Cardiac fibroblast (primary cell): Measurements from ENCODE around the gene PARP8.

Source experiments
- DNase-seq, 2 donors: peaks; one replicate each; pipeline versions ENCODE4 v3.0.0 to v3.0.0-alpha.2; 2010; ENCODE audit warnings: low read depth in 2 of 2
- H3K4me3 ChIP-seq, 2 donors: replicated peaks in 1 of 2; 1 replicate in 1 of 2; 2 replicates in 1 of 2; pipeline ENCODE4 v1.5.1; 2011; ENCODE audit warnings: low read depth in 2 of 2, low read length in 2 of 2, mild to moderate bottlenecking in 2 of 2, moderate library complexity in 1 of 2
- TF ChIP-seq, protein P1 (sequence below): IDR thresholded peaks from one replicate; pipeline ENCODE4 v1.5.1; 2011; ENCODE audit warnings: low read depth, mild to moderate bottlenecking, low read length, inconsistent platforms

PARP8 gene

DNA sequence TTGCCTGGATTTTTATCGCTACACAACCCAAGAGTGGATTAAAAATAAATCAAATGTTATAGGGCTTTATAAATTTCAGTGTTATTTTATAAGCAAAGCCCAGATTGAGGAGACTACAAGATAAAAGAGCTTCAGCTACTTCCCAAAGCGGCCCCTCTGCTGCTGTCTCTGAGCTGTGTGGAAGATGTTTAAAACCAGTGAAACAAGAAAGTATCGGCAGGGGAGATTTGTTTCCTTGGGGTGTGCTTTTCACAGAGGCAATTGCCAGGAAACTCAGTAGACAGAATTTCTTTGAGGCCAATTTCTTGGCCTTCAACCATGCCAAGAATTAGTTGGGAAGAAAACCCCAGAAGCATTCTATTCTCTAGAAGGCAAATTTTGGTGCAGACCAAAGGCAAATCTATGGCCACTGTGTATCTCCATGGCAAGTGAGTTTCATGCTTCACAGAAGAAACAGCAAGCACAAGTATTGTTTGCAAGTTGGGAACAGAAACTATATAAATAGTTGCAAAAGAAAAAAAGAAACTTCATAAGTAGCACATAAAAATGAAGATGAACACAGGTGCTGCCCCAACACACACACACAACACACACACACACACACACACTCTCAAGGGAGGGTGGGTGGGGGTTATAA, 197.2 kb downstream of the PARP8 start:
- no peak for DNase-seq
- no peak overlapping the region for H3K4me3 ChIP-seq
- TF ChIP-seq, protein P1, sequence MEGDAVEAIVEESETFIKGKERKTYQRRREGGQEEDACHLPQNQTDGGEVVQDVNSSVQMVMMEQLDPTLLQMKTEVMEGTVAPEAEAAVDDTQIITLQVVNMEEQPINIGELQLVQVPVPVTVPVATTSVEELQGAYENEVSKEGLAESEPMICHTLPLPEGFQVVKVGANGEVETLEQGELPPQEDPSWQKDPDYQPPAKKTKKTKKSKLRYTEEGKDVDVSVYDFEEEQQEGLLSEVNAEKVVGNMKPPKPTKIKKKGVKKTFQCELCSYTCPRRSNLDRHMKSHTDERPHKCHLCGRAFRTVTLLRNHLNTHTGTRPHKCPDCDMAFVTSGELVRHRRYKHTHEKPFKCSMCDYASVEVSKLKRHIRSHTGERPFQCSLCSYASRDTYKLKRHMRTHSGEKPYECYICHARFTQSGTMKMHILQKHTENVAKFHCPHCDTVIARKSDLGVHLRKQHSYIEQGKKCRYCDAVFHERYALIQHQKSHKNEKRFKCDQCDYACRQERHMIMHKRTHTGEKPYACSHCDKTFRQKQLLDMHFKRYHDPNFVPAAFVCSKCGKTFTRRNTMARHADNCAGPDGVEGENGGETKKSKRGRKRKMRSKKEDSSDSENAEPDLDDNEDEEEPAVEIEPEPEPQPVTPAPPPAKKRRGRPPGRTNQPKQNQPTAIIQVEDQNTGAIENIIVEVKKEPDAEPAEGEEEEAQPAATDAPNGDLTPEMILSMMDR, result no peak

DNA sequence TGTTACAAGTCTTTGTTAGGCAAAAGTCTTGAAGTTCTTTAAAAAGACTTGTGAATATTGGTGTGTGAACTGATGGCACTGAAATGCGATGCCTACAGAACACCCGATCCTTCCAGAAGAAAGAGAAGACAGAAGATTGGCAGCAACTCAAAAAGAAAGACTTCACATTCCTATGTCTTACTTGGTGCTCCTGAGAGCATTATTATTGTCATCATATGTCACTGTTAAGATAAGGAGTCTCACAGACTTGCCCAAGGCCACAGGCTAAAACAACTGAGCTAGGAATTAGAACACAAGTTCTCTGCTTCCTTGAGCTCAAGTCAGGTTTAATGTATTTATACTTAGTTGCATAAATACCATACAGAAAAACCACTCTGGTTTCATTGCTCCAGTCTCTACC, 198.0 kb downstream of the PARP8 start:
- DNase-seq, result no peak
- TF ChIP-seq, protein P1, result no peak
- H3K4me3 ChIP-seq, result no peak overlapping the region

DNA sequence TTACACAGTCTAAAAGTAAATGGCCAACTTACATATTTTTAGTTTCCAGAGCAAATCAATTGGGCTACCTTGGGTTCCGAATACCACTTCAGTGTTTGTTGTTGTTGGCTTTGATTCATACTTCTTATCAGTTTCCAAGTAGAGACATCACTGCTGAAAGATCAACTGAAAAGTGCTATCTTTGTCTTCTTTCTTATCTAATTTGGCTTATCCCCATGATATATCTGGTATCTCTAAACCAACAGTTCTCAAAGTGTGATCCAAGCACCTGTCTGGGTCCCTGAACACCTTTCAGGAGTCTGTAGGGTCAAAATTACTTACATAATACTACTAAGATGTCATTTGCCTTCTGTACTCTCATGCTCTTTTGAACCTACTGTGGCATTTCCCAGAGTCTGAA, 200.0 kb downstream of the PARP8 start:
- DNase-seq, result no peak
- no peak overlapping the region for H3K4me3 ChIP-seq
- TF ChIP-seq, protein P1, result no peak

DNA sequence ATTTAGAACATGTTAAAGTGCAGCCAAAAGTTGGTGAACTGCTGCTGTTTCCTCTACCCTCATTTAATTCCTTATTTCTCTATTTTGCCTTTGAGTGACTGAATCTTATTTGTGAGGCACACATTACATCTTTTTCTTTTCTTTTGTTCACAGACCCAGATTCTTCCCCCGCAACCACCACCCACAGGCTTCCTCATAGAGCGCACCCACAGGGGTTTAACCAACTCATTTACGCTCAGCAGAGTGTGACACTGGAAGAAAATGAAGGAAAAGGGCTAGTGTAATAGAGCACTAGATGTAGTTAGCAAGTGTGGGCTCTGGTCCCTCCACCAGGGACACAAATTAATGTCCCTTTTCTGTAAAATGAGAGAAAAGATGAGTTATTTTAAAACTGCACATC, 200.7 kb downstream of the PARP8 start:
- H3K4me3 ChIP-seq, result no peak overlapping the region
- DNase-seq, result no peak
- TF ChIP-seq, protein P1, result no peak

DNA sequence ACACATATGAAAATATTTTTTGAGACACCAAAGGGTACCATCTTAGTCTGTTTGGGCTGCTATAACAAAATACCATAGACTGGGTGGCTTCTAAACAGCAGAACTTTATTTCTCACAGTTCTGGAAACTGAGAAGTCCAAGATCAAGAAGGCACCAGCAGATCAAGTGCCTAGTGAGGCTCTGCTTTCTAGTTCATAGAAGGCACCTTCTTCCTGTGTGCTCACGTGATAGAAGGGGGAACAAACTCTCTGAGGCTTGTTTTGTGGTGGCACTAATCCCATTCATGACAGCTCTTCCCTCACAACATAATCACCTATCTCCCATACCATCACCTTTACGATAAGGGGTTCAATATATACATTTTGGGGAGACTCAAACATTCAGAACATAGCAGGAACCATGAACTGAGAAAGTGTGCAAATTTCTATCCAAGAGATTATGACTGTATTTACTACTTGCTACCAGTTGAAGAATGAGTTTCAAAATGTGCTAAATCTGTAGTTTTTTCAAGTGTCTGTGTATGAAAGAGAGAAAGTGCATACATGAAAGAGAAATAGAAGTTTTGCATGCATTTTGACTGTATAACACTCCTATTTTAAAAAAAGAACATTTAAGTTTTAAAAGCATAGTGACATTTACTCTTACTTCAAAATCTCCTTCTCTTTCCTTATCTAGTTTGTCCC, 207.3 kb downstream of the PARP8 start:
- TF ChIP-seq, protein P1, result no peak
- H3K4me3 ChIP-seq, result no peak overlapping the region
- DNase-seq, result no peak

DNA sequence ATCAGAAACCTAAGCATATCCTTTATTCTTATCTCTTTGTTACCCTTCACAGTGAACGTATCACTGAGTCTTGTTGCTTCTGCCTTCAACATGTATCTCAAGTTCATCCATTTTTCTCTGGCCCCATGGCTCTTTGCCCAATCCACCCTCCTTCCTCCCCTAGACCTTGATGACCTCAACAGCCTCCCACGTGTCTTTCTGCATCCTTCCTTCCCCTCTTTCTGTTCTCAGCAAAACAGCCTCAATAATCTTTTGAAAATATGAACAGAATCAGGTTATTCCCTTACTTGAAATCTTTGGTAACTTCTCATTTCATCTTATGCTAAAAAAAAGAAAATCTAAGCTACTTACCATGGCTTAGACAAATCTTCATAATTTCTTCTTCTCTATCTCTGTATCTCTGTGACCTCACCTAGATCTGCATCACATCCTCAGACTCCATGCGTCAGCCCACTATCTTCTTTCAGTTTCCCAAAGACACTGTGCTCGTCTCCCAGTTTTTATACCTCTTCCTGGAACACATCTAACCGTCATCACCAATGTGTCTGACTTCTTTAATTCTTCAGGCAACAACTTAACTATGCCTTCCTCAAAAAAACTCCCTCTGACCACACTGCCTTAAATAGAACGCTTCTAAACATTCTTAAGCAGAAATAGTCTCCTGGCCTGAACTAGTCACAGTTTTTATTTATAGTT, 208.0 kb downstream of the PARP8 start:
- TF ChIP-seq, protein P1, result no peak
- no peak for DNase-seq
- no peak overlapping the region for H3K4me3 ChIP-seq
